Psoas muscle (tissue), 8 donors: Measurements from ENCODE around the gene ZNF598. TPM values are rescaled to one million over a fixed set of nuclear protein-coding genes. Genes with fewer than 3 reads are reported as not detected.
A peak's percentile ranks its signal among the peaks of the same experiment; 100 is the strongest.

Experiments used
- ATAC-seq, 4 donors: fragments of 200-7000 bp; cut with Tn5 transposase; one replicate each; pipeline ENCODE4 v1.9.1; 2020; ENCODE audit warnings: moderate library complexity in 3 of 4, mild to moderate bottlenecking in 2 of 4
- DNase-seq, 2 donors: peaks; one replicate each; pipeline ENCODE4 v3.0.0-alpha.2; 2020
- H3K27ac ChIP-seq: fragments of 200-600 bp; one replicate; pipeline ENCODE4 v1.8.0; 2022
- H3K27me3 ChIP-seq, 3 donors: fragments of 200-600 bp in 1 of 3; one replicate each; pipeline versions ENCODE4 v1.6.1 to v1.8.0; 2013 to 2022; ENCODE audit warnings: low read length in 2 of 3, mild to moderate bottlenecking in 2 of 3, moderate library complexity in 1 of 3; ENCODE audit not compliant: insufficient read depth in 3 of 3
- H3K36me3 ChIP-seq, 2 donors: fragments of 200-600 bp in 1 of 2; one replicate each; pipeline versions ENCODE4 v1.6.1 to v1.8.0; 2013 to 2022; ENCODE audit warnings: low read depth in 1 of 2, mild to moderate bottlenecking in 1 of 2, moderate library complexity in 1 of 2; ENCODE audit not compliant: insufficient read depth in 1 of 2
- H3K4me1 ChIP-seq: fragments of 200-600 bp; one replicate; pipeline ENCODE4 v1.8.0; 2022
- H3K4me3 ChIP-seq: fragments of 200-600 bp; one replicate; pipeline ENCODE4 v1.8.0; 2022; ENCODE audit warnings: mild to moderate bottlenecking
- H3K9me3 ChIP-seq: fragments of 200-600 bp; one replicate; pipeline ENCODE4 v1.8.0; 2022
- WGBS, 3 donors: extraction: QIAGEN DNeasy Blood & Tissue Kit; methylation state at CpG; one replicate each; pipeline versions ENCODE4 v1.1.6 to v1.1.7; 2013; 5-methylcytosine and 5-hydroxymethylcytosine counted together
- intact Hi-C, 2 donors: fragments of 100-400 bp; cut with DNase I; formaldehyde crosslinking; loops; one replicate each; pipeline versions ENCODE4 v1.11.0 to v1.14.2; 2022
- polyA plus RNA-seq, 3 donors: library from polyadenylated mRNA; stranded (reverse); fragments of 200-250 nt; gene quantifications; one replicate each; pipeline ENCODE4 v1.2.3, GENCODE V29; 2013
- total RNA-seq, 4 donors: library from RNA; stranded (reverse); fragmentation: NEBNext Ultra II Directional in 2 of 4; extraction: Animal tissue kit (Norgen Biotek cat#: 25700) in 2 of 4; gene quantifications; one replicate each; pipeline versions ENCODE4 v1.2.1 to v1.2.4, GENCODE V29; 2021 to 2023
- TF ChIP-seq, protein P1 (sequence below): fragments of 200-600 bp; IDR thresholded peaks from one replicate; pipeline ENCODE4 v1.8.0; 2022; ENCODE audit warnings: antibody characterized with exemption
- donor health status: healthy with polysubstance abuse.
- donor health status: DM: no; HTN: no; CAD: no; lungs with moderate emphysema.
- donor health status: Bipolar disorder and iron deficiency.
- donor health status: healthy.
- donor health status: DM: yes; HTN: yes; CAD: no.
- donor health status: DM: no; HTN: no; CAD: no.
- donor health status: DM: no; HTN: no; CAD: no.
- donor health status: DM: yes; HTN: yes; CAD: no.

ZNF598 gene
- total and polyA plus RNA-seq, 7 donors: 27.4 to 58.8 (median 46.0) TPM

DNA sequence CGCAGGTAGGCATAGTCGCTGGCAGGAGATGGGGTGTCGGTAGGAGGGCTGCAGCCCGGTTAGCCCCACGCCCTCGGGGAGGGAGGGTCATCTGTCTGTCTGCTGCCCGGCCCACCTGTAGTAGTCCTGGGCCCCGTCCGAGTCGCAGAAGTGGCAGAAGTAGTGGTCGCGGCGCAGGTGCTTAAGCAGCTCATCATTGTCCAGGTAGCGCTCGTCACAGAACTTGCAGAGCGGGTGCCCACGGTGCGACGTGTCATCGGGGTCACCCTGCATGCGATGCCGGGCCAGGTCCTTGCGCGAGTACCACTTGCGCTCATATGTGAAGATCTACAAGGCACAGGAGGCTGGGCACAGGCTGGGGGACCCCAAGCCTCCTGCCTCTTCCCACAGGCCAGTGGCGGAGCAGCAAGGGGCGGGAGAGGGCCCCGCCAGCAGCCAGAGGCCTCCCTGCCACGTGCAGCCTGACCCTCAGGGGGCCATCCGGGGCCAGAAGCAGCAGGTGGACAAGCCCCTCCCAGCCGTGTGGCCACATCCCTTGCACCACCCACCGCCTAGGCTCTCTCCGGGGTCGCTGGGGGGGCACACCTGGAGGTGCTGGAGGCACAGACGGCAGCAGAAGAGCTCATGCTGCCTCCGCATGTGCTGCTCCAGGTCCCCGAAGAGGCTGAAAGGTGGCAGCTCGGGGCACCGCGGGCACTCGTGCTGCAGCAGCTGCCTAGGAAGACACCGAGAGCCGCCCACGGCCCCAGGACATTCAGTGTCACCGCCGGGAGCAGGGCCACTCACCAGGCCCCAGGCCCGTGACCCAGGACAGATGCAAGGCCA, 7.0 kb downstream of the ZNF598 start:
- Histone ChIP-seq H3K4me3 (no peak overlapping the region), H3K36me3 (peaks cover 5 to 62% of the 10 kb centered on the region in 2 donors), H3K27ac (no peak overlapping the region), H3K9me3 (no peaks in the 10 kb centered on the region), H3K4me1 (peaks cover 51% of the 10 kb centered on the region), H3K27me3 (no peaks in the 10 kb centered on the region)
- 77 to 82% (median 80%) methylated on average over 46 to 47 of the region's 47 CpGs for WGBS, 3 donors
- TF ChIP-seq, protein P1, sequence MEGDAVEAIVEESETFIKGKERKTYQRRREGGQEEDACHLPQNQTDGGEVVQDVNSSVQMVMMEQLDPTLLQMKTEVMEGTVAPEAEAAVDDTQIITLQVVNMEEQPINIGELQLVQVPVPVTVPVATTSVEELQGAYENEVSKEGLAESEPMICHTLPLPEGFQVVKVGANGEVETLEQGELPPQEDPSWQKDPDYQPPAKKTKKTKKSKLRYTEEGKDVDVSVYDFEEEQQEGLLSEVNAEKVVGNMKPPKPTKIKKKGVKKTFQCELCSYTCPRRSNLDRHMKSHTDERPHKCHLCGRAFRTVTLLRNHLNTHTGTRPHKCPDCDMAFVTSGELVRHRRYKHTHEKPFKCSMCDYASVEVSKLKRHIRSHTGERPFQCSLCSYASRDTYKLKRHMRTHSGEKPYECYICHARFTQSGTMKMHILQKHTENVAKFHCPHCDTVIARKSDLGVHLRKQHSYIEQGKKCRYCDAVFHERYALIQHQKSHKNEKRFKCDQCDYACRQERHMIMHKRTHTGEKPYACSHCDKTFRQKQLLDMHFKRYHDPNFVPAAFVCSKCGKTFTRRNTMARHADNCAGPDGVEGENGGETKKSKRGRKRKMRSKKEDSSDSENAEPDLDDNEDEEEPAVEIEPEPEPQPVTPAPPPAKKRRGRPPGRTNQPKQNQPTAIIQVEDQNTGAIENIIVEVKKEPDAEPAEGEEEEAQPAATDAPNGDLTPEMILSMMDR: no peak
- no peak for ATAC-seq
- intact Hi-C loops: no loop called here
- peak in 1 of 2 donors; percentile 54 for DNase-seq

DNA sequence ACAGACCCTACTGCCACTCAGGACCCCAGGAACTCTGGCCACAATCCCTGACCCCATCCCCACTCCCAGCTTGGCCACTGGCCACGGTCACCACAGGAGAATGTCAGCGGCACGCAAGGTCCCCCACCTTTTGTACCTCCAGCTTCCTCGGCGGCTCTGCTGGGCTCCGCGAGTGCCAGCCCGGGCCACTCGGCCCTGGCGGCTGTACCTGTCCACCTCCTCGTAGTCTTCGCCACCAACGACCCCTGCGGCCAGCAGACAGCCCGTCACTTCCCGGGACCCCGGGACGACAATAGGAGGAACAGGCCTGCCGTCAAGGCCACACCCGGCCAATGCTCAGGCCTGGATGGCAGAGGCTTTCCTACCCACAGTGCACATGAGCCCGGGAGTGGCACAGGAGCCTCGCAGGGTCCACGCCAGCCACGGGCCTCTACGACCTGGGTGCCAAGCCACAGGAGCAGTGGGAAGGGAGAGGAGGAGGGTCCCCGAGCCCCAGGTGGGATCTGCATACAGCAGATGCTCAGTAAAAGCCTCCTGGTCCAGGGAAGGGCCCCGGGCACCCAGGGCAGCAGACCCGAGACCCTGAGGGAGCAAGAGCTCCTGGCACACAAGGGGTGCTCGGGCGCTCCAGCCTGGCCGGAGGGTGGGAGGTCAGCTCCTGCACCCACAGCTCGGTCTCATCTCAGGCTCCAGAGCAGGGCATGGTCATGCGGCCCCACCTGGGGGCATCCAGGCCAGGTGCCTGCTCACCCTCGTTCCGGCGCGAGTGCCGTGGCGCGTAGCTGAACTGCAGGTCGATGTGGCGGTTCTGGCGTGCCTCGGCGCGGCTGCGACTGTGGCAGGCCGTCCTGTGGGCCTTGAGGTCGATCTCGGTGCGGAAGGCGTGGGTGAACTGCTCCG, 7.9 kb downstream of the ZNF598 start:
- intact Hi-C loops: no loop called here
- DNase-seq: peak in 1 of 2 donors; percentile 52

DNA sequence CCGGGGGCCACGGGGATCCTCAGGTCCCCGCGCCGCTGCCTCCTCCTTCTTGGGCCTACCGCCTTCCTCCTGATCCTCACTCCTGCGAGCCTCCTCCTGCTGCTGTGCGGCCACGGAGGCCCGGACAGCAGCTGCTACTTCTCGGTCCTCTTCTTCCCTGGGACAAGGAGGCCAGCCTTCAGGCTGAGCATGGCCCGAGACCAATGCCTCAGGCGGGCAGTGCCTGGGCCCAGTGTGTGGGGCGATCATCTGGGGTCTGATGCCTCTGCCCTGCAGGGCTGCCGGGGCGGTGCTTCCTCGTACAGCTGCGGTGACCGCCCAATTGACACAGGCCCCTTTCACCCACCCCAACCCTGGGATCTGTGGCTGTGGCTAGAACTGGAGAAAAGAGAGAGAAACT, 8.6 kb downstream of the ZNF598 start:
- DNase-seq (no peak), ATAC-seq (no peak)
- 93 to 95% (median 95%) methylated on average over 17 to 19 of the region's 19 CpGs for WGBS, 3 donors
- peaks cover 8 to 63% of the 10 kb centered on the region in 2 donors for H3K36me3 ChIP-seq
- TF ChIP-seq, protein P1: no peak
- H3K9me3 ChIP-seq: no peaks in the 10 kb centered on the region
- H3K4me3 ChIP-seq: no peak overlapping the region
- intact Hi-C loops: no loop called here
- H3K27ac ChIP-seq: no peak overlapping the region
- peaks cover 46% of the 10 kb centered on the region for H3K4me1 ChIP-seq
- H3K27me3 ChIP-seq: no peaks in the 10 kb centered on the region

More for the DNA sequence above, 7.9 kb downstream of the ZNF598 start:
- no peak for ATAC-seq
- Histone ChIP-seq H3K36me3 (peaks cover 8 to 62% of the 10 kb centered on the region in 2 donors), H3K27me3 (no peaks in the 10 kb centered on the region), H3K4me3 (no peak overlapping the region), H3K27ac (no peak overlapping the region), H3K4me1 (peaks cover 49% of the 10 kb centered on the region), H3K9me3 (no peaks in the 10 kb centered on the region)
- TF ChIP-seq, protein P1: no peak
- 92 to 95% (median 93%) methylated on average over 51 to 53 of the region's 53 CpGs for WGBS, 3 donors

DNA sequence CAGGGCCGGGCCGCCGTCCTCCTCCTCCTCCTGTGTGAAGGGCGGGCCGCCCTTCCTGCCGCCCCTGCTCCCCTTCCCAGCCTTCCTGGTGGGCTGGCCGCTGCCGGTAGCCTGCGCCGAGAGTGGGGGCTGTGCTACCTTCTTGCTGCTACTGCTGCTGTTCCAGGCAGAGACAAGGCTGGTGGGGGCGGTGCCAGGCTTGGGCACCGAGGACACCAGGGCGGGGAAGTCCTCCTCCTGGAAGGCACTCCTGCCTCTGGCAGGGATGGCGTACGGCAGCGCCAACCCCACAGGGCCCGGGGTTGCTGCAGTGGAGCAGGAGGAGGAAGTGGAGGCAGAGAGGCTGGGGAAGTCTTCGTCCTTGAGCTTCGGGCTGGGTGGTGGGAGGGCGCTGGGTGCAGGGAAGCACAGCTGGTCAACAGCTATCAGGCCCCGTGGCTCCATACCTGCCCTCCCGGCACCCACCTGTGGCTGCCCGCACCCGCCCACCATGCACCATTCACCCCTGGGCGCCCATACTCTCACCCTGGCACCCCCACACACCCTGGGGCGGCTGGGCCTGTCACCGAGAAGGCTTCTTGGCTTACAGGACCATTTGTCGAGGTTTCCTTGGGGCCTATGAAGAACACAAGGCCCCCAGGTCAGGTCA, 9.6 kb downstream of the ZNF598 start:
- intact Hi-C loops: no loop called here

More for the DNA sequence above, 9.6 kb downstream of the ZNF598 start:
- ATAC-seq: no peak
- Histone ChIP-seq H3K4me1 (peaks cover 36% of the 10 kb centered on the region), H3K27me3 (no peaks in the 10 kb centered on the region), H3K9me3 (no peaks in the 10 kb centered on the region), H3K36me3 (peaks cover 8 to 63% of the 10 kb centered on the region in 2 donors), H3K4me3 (no peak overlapping the region), H3K27ac (no peak overlapping the region)
- 72 to 81% (median 76%) methylated on average over 20 to 28 of the region's 28 CpGs for WGBS, 3 donors
- TF ChIP-seq, protein P1: no peak
- peak in 1 of 2 donors; percentile 54 for DNase-seq
